HepG2 (cell line): ENCODE results near the gene CNNM1. TPM values are rescaled to one million over a fixed set of nuclear protein-coding genes. Genes with fewer than 3 reads are reported as not detected.

Source experiments
- ARNTL ChIP-seq: sonication (generic); formaldehyde crosslinking; IDR thresholded peaks from 2 replicates; pipeline ENCODE4 v1.4.0; 2020; ENCODE audit warnings: mild to moderate bottlenecking, missing genetic modification reagents
- ASH2L ChIP-seq: fragments of 300-600, 200-600 bp; sonication (generic); IDR thresholded peaks from 2 replicates; pipeline ENCODE4 v1.7.0; 2017; ENCODE audit warnings: low read depth, mild to moderate bottlenecking, moderate library complexity, mixed read lengths, low read length; ENCODE audit not compliant: insufficient read length
- CHD4 ChIP-seq: fragments of 200-600 bp; sonication (generic); IDR thresholded peaks from 2 replicates; pipeline ENCODE4 v1.7.0; 2017; ENCODE audit warnings: mild to moderate bottlenecking, low read length, borderline replicate concordance
- HMGA1 ChIP-seq: sonication (generic); formaldehyde crosslinking; conservative IDR thresholded peaks from 2 replicates; pipeline ENCODE4 v1.4.0; 2020; ENCODE audit warnings: missing genetic modification reagents
- HNF4A ChIP-seq: sonication (generic); formaldehyde crosslinking; IDR thresholded peaks from 2 replicates; pipeline ENCODE4 v1.4.0; 2020; ENCODE audit warnings: missing genetic modification reagents
- HNF4G ChIP-seq, 2 experiments: sonication (generic) in 1 of 2; formaldehyde crosslinking in 1 of 2; IDR thresholded peaks; 2 replicates each; pipeline versions ENCODE4 v1.4.0 to v1.6.1; 2011 to 2020; ENCODE audit warnings: borderline replicate concordance in 2 of 2, low read depth in 2 of 2, mild to moderate bottlenecking in 2 of 2, low read length in 1 of 2, missing genetic modification reagents in 1 of 2, moderate library complexity in 1 of 2
- POLR2A ChIP-seq, 2 experiments: IDR thresholded peaks; 2 replicates each; pipeline ENCODE4 v1.6.1; 2011; ENCODE audit warnings: low read depth in 2 of 2, low read length in 2 of 2, mild to moderate bottlenecking in 1 of 2, moderate library complexity in 1 of 2; ENCODE audit not compliant: insufficient read depth in 1 of 2
- SALL1 ChIP-seq: sonication (generic); formaldehyde crosslinking; IDR thresholded peaks from 2 replicates; pipeline ENCODE4 v1.8.0; 2022; ENCODE audit warnings: mild to moderate bottlenecking, missing genetic modification reagents
- SOX5 ChIP-seq: IDR thresholded peaks from 2 replicates; pipeline ENCODE4 v1.6.1; 2016; ENCODE audit warnings: borderline replicate concordance
- TEAD2 ChIP-seq: sonication (generic); formaldehyde crosslinking; IDR thresholded peaks from 2 replicates; pipeline ENCODE4 v1.9.0; 2021; ENCODE audit warnings: missing genetic modification reagents
- ZGPAT ChIP-seq: IDR thresholded peaks from 2 replicates; pipeline ENCODE4 v1.6.1; 2016; ENCODE audit warnings: mild to moderate bottlenecking
- ZNF12 ChIP-seq: sonication (generic); formaldehyde crosslinking; IDR thresholded peaks from 2 replicates; pipeline ENCODE4 v1.5.0; 2020; ENCODE audit warnings: missing genetic modification reagents
- ZNF3 ChIP-seq: IDR thresholded peaks from 2 replicates; pipeline ENCODE4 v1.7.0; 2017; ENCODE audit warnings: inconsistent platforms
- ZNF331 ChIP-seq: sonication (generic); formaldehyde crosslinking; IDR thresholded peaks from 2 replicates; pipeline ENCODE4 v1.4.0; 2020; ENCODE audit warnings: missing genetic modification reagents
- ZNF598 ChIP-seq: sonication (generic); formaldehyde crosslinking; IDR thresholded peaks from 2 replicates; pipeline ENCODE4 v1.5.1; 2020; ENCODE audit warnings: mild to moderate bottlenecking, missing genetic modification reagents, borderline replicate concordance
- polyA plus RNA-seq, 8 experiments: library from polyadenylated mRNA; depleted of rRNA in 3 of 8; stranded (reverse) in 7 of 8; unstranded in 1 of 8; fragments of >200 nt; fragmentation: Illumina TruSeq in 4 of 8; extraction: Trizol in 4 of 8; gene quantifications; 2 replicates each; pipeline versions ENCODE4 v1.2.1 to v1.2.3, GENCODE V29; 2011 to 2016; ENCODE audit warnings: low read depth in 4 of 8, missing spikeins in 1 of 8, mixed read lengths in 1 of 8; ENCODE audit not compliant: insufficient read depth in 1 of 8
- total RNA-seq, 5 experiments: library from RNA; depleted of rRNA; stranded (reverse); fragments of >200 nt; fragmentation: Illumina TruSeq; extraction: Trizol; gene quantifications; 2 replicates each; pipeline ENCODE4 v1.2.3, GENCODE V29; 2016; ENCODE audit warnings: low read depth in 1 of 5
- TF ChIP-seq, protein P1 (sequence below): sonication (generic); formaldehyde crosslinking; IDR thresholded peaks from 2 replicates; pipeline ENCODE4 v1.5.0; 2020; ENCODE audit warnings: missing genetic modification reagents
- TF ChIP-seq, protein P2 (sequence below): sonication (generic); formaldehyde crosslinking; IDR thresholded peaks from 2 replicates; pipeline ENCODE4 v1.4.0; 2020; ENCODE audit warnings: missing genetic modification reagents
- TF ChIP-seq, protein P3 (sequence below): fragments of 450-650 bp; IDR thresholded peaks from 2 replicates; pipeline ENCODE4 v1.6.1; 2017; ENCODE audit warnings: mild to moderate bottlenecking

The CNNM1 gene
- total and polyA plus RNA-seq, 2 of the 13 experiments (the other 11 are each of a cell fraction or from before 2014, with no cell fraction given), result 4.3 to 9.6 TPM

- TF ChIP-seq ZNF598, result no peak
- TF ChIP-seq ARNTL (CRISPR knock-in tag), result 0 out of 2 replicates have a peak, but pooled peaks have one; percentile 24
- peak in 1 of 2 experiments; percentile 46; a peak in 1 of 4 replicates for TF ChIP-seq POLR2A (IDR thresholded peaks at IDR 0.05; ENCODE audit: insufficient read depth in 1 of 2, low read depth in 2 of 2, low read length in 2 of 2)
- peak; percentile 36; the same call in 1 of the 2 replicates for TF ChIP-seq ZGPAT
- TF ChIP-seq, protein P1, sequence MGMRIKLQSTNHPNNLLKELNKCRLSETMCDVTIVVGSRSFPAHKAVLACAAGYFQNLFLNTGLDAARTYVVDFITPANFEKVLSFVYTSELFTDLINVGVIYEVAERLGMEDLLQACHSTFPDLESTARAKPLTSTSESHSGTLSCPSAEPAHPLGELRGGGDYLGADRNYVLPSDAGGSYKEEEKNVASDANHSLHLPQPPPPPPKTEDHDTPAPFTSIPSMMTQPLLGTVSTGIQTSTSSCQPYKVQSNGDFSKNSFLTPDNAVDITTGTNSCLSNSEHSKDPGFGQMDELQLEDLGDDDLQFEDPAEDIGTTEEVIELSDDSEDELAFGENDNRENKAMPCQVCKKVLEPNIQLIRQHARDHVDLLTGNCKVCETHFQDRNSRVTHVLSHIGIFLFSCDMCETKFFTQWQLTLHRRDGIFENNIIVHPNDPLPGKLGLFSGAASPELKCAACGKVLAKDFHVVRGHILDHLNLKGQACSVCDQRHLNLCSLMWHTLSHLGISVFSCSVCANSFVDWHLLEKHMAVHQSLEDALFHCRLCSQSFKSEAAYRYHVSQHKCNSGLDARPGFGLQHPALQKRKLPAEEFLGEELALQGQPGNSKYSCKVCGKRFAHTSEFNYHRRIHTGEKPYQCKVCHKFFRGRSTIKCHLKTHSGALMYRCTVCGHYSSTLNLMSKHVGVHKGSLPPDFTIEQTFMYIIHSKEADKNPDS (CRISPR knock-in tag), result 0 out of 2 replicates have a peak, but pooled peaks have one; percentile 35
- TF ChIP-seq ZNF3 (CRISPR knock-in tag), result no peak
- TF ChIP-seq ZNF12 (CRISPR knock-in tag), result 0 out of 2 replicates have a peak, but pooled peaks have one; percentile 19
- peak; percentile 95 for TF ChIP-seq HNF4A
- TF ChIP-seq SALL1 (CRISPR knock-in tag), result peak; percentile 75; the same call in 1 of the 2 replicates
- TF ChIP-seq HNF4G (IDR thresholded peaks at IDR 0.05; ENCODE audit: borderline replicate concordance, low read depth, low read length), result peak; percentile 90
- TF ChIP-seq HNF4G (CRISPR knock-in tag; IDR thresholded peaks at IDR 0.05; ENCODE audit: borderline replicate concordance, low read depth), result peak; percentile 80; the same call in 1 of the 2 replicates
- TF ChIP-seq HMGA1 (CRISPR knock-in tag), result no peak
- peak; percentile 68 for TF ChIP-seq ZNF331 (CRISPR knock-in tag)
- TF ChIP-seq, protein P2, sequence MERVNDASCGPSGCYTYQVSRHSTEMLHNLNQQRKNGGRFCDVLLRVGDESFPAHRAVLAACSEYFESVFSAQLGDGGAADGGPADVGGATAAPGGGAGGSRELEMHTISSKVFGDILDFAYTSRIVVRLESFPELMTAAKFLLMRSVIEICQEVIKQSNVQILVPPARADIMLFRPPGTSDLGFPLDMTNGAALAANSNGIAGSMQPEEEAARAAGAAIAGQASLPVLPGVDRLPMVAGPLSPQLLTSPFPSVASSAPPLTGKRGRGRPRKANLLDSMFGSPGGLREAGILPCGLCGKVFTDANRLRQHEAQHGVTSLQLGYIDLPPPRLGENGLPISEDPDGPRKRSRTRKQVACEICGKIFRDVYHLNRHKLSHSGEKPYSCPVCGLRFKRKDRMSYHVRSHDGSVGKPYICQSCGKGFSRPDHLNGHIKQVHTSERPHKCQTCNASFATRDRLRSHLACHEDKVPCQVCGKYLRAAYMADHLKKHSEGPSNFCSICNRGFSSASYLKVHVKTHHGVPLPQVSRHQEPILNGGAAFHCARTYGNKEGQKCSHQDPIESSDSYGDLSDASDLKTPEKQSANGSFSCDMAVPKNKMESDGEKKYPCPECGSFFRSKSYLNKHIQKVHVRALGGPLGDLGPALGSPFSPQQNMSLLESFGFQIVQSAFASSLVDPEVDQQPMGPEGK (CRISPR knock-in tag), result 0 out of 2 replicates have a peak, but pooled peaks have one; percentile 26
- peak; percentile 70; the same call in 1 of the 2 replicates for TF ChIP-seq SOX5 (CRISPR knock-in tag)
- peak; percentile 86 for TF ChIP-seq ASH2L
- TF ChIP-seq, protein P3, sequence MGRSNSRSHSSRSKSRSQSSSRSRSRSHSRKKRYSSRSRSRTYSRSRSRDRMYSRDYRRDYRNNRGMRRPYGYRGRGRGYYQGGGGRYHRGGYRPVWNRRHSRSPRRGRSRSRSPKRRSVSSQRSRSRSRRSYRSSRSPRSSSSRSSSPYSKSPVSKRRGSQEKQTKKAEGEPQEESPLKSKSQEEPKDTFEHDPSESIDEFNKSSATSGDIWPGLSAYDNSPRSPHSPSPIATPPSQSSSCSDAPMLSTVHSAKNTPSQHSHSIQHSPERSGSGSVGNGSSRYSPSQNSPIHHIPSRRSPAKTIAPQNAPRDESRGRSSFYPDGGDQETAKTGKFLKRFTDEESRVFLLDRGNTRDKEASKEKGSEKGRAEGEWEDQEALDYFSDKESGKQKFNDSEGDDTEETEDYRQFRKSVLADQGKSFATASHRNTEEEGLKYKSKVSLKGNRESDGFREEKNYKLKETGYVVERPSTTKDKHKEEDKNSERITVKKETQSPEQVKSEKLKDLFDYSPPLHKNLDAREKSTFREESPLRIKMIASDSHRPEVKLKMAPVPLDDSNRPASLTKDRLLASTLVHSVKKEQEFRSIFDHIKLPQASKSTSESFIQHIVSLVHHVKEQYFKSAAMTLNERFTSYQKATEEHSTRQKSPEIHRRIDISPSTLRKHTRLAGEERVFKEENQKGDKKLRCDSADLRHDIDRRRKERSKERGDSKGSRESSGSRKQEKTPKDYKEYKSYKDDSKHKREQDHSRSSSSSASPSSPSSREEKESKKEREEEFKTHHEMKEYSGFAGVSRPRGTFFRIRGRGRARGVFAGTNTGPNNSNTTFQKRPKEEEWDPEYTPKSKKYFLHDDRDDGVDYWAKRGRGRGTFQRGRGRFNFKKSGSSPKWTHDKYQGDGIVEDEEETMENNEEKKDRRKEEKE, result no peak
- no peak for TF ChIP-seq TEAD2
- peak; percentile 51; the same call in 1 of the 2 replicates for TF ChIP-seq CHD4
Observed at GRCh38 chr10:99303899-99304861, 25.0 kb upstream of the CNNM1 start (continued).
